Effector CD8-positive, alpha-beta T cell (primary cell): Measurements from ENCODE around the gene ZNFX1.
"Not testable (repeated sequence)": the region's sequence is repeated elsewhere in the genome, so short reads cannot be mapped to it uniquely, and the experiment has no call there.

Experiments
- DNase-seq: peaks from one replicate; lab custom pipeline; 2025; lab: John Stamatoyannopoulos, UW
- total RNA-seq, 4 experiments: gene quantifications; one replicate each; lab custom pipeline; 2026; lab: John Stamatoyannopoulos, UW

The ZNFX1 gene
- total RNA-seq = 260 to 328 (median 309) reads per million in 4 experiments

- DNase-seq = peak; percentile 96
Observed at GRCh38 chr20:49278036-49278817, at the start of gene ZNFX1. Gene ZNFX1 (minus strand): TSS chr20:49278057. CDS start chr20:49275839, 2,218 bp downstream.

GRCh38 chr20:49326026-49326425 is 48.2 kb upstream of the ZNFX1 start:
- DNase-seq = no peak

GRCh38 chr20:49324306-49324705 is 46.4 kb upstream of the ZNFX1 start:
- DNase-seq = no peak

GRCh38 chr20:49323622-49324238 is 45.9 kb upstream of the ZNFX1 start:
- DNase-seq = no peak

GRCh38 chr20:49320460-49320859 is 42.6 kb upstream of the ZNFX1 start:
- no peak for DNase-seq

- DNase-seq = no peak
Observed at GRCh38 chr20:49319208-49319809, 41.5 kb upstream of the ZNFX1 start.

- no peak for DNase-seq
Observed at GRCh38 chr20:49318430-49319207, 40.8 kb upstream of the ZNFX1 start.

- no peak for DNase-seq
Observed at GRCh38 chr20:49318091-49318429, 40.2 kb upstream of the ZNFX1 start.

- no peak for DNase-seq
Observed at GRCh38 chr20:49316704-49317103, 38.8 kb upstream of the ZNFX1 start.

GRCh38 chr20:49315580-49315979 is 37.7 kb upstream of the ZNFX1 start:
- no peak for DNase-seq

- not testable (repeated sequence) for DNase-seq
Observed at GRCh38 chr20:49314052-49314451, 36.2 kb upstream of the ZNFX1 start.

- DNase-seq = no peak
Observed at GRCh38 chr20:49313283-49313682, 35.4 kb upstream of the ZNFX1 start.

GRCh38 chr20:49312661-49313060 is 34.8 kb upstream of the ZNFX1 start:
- no peak for DNase-seq

- DNase-seq = no peak
Observed at GRCh38 chr20:49310705-49311104, 32.8 kb upstream of the ZNFX1 start.

GRCh38 chr20:49308875-49309274 is 31.0 kb upstream of the ZNFX1 start:
- no peak for DNase-seq

- no peak for DNase-seq
Observed at GRCh38 chr20:49306903-49307620, 29.2 kb upstream of the ZNFX1 start.

GRCh38 chr20:49303065-49303552 is 25.3 kb upstream of the ZNFX1 start:
- no peak for DNase-seq

GRCh38 chr20:49297605-49298530 is 20.0 kb upstream of the ZNFX1 start:
- no peak for DNase-seq

GRCh38 chr20:49294002-49294654 is 16.3 kb upstream of the ZNFX1 start:
- DNase-seq = not testable (repeated sequence)

- no peak for DNase-seq
Observed at GRCh38 chr20:49293122-49293521, 15.3 kb upstream of the ZNFX1 start.
